Vagina (tissue), 2 donors: Measurements from ENCODE around the gene PMFBP1. TPM values are rescaled to one million over a fixed set of nuclear protein-coding genes. Genes with fewer than 3 reads are reported as not detected.

Experiments
- DNase-seq, 2 donors: peaks; one replicate each; pipeline ENCODE4 v3.0.0-alpha.2; 2017; ENCODE audit errors: extremely low spot score in 2 of 2
- H3K27ac ChIP-seq: fragments of 200-600 bp; sonication (generic); one replicate; pipeline ENCODE4 v1.5.1; 2019
- H3K27me3 ChIP-seq: fragments of 200-600 bp; sonication (generic); one replicate; pipeline ENCODE4 v1.5.1; 2019
- H3K36me3 ChIP-seq, 2 donors: fragments of 200-600 bp; sonication (generic); one replicate each; pipeline ENCODE4 v1.5.1; 2017 to 2019
- H3K4me1 ChIP-seq: fragments of 200-600 bp; sonication (generic); one replicate; pipeline ENCODE4 v1.5.1; 2019
- H3K4me3 ChIP-seq, 2 donors: fragments of 200-600 bp; sonication (generic); 1 replicate in 1 of 2; 2 replicates in 1 of 2; pipeline ENCODE4 v1.5.1; 2016 to 2019
- H3K9me3 ChIP-seq: fragments of 200-600 bp; sonication (generic); one replicate; pipeline ENCODE4 v1.5.1; 2019
- CTCF ChIP-seq, 3 experiments: fragments of 450-650 bp in 2 of 3; fragments of 200-600 bp in 1 of 3; sonication (generic) in 1 of 3; IDR thresholded peaks; one replicate each; pipeline ENCODE4 v1.5.1; 2017 to 2019; ENCODE audit warnings: antibody characterized with exemption in 3 of 3, mild to moderate bottlenecking in 2 of 3, moderate library complexity in 2 of 3
- POLR2A ChIP-seq, 2 donors: fragments of 450-650 bp; IDR thresholded peaks; one replicate each; pipeline ENCODE4 v1.6.1; 2017; ENCODE audit warnings: antibody characterized with exemption in 2 of 2, mild to moderate bottlenecking in 2 of 2, moderate library complexity in 2 of 2
- POLR2AphosphoS5 ChIP-seq, 2 donors: sonication (generic); formaldehyde crosslinking; IDR thresholded peaks; one replicate each; pipeline ENCODE4 v1.9.0; 2017; ENCODE audit warnings: antibody characterized with exemption in 2 of 2, mild to moderate bottlenecking in 2 of 2, low read depth in 1 of 2; ENCODE audit not compliant: insufficient read depth in 1 of 2
- intact Hi-C: fragments of 100-400 bp; cut with DNase I; formaldehyde crosslinking; loops from one replicate; pipeline ENCODE4 v1.15.1; 2023
- total RNA-seq: library from RNA; depleted of rRNA; stranded (reverse); fragments of >200 nt; gene quantifications from one replicate; pipeline ENCODE4 v1.2.3, GENCODE V29; 2016

The PMFBP1 gene
- total RNA-seq, 1 donor from 2014 or later: not detected

GRCh38 chr16:72072514-72073342 is 99.2 kb downstream of the PMFBP1 start:
- Histone ChIP-seq H3K4me1 (no peaks in the 10 kb centered on the region), H3K9me3 (no peaks in the 10 kb centered on the region), H3K36me3 (no peaks in the 10 kb centered on the region), H3K4me3 (no peak overlapping the region), H3K27ac (no peak overlapping the region), H3K27me3 (no peaks in the 10 kb centered on the region)
- no peak for TF ChIP-seq POLR2AphosphoS5 (IDR thresholded peaks at IDR 0.05; ENCODE audit: insufficient read depth in 1 of 2, low read depth in 1 of 2)
- no peak for TF ChIP-seq CTCF (IDR thresholded peaks at IDR 0.05)
- no peak for TF ChIP-seq POLR2A (IDR thresholded peaks at IDR 0.05)
- no peak for DNase-seq
- intact Hi-C loops: no loop called here

Other genes starting within 250 kb of the PMFBP1 start
- not detected for gene PKD1L3, start 171.8 kb downstream of the PMFBP1 start, total RNA-seq
- gene DHODH, start 163.4 kb downstream of the PMFBP1 start, total RNA-seq: 4.2 TPM
- 4.7 TPM for gene HP, start 117.7 kb downstream of the PMFBP1 start, total RNA-seq
- gene HPR, start 108.9 kb downstream of the PMFBP1 start, total RNA-seq: 1.7 TPM
- 12.5 TPM for gene TXNL4B, start 78.5 kb downstream of the PMFBP1 start, total RNA-seq
- gene DHX38, start 78.3 kb downstream of the PMFBP1 start, total RNA-seq: 54.8 TPM